ENCODE results near the gene E2F2.

DNA sequence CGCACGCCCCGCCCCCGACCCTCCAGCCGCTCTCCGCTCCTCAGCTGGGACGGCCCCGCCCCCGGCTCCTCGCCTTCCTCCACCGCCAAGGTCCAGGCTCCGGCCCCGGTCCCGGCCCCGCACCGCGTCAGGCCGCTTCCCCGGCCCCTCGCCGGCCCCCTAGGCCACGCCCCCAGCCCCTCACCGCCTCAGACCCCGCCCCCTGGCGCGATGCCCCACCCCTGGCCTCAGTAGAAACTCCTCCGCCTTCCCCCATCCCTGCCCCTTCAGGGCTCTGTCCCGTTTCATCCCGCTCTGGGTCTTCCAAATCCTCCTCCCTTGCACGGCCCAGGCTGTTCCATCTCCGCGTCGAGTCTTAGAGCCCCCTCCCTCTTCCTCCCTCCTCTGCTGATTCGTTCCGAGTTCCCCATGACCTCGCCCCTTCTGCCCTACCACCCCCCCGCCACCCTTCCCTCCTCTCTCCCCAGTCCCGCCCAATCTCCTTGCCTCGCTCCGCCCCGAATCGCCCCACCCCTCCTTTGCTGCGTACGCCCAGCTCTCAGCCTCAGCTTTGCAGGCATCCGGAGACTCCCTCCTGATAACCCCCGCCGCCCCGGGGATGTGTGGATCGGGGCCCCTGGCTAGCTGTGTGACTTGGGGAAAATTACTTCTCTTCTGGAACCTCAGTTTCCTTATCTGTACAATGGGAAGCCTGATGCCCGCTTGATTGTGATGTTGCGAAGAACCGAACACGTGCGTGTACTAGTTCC lies 46.6 kb downstream of the E2F2 start:
- TF ChIP-seq EZH2phosphoT487 (IDR thresholded peaks at IDR 0.05; ENCODE audit: insufficient read depth, low read depth) (no peak), EZH2 (IDR thresholded peaks at IDR 0.05; ENCODE audit: insufficient read depth, poor library complexity, severe bottlenecking) (no peak)
